HCT116 (cell line): ENCODE results near the gene TGM1.

Experiments used
- CTCF ChIP-seq, 3 experiments: fragments of 200-600 bp in 1 of 3; sonication (generic) in 1 of 3; IDR thresholded peaks in 2 of 3; conservative IDR thresholded peaks in 1 of 3; 2 replicates each; pipeline ENCODE4 v1.5.1; 2012 to 2017; ENCODE audit warnings: low read depth in 2 of 3, low read length in 2 of 3, antibody characterized with exemption in 1 of 3, borderline replicate concordance in 1 of 3, control low read depth in 1 of 3, mild to moderate bottlenecking in 1 of 3, mixed read lengths in 1 of 3, mixed run types in 1 of 3, moderate library complexity in 1 of 3; ENCODE audit not compliant: insufficient read depth in 1 of 3
- EZH2 ChIP-seq: fragments of 200-600 bp; sonication (generic); IDR thresholded peaks from 2 replicates; pipeline ENCODE4 v1.6.1; 2017; ENCODE audit warnings: antibody characterized with exemption, mixed run types
- EZH2phosphoT487 ChIP-seq: fragments of 200-600 bp; IDR thresholded peaks from 2 replicates; pipeline ENCODE4 v1.6.1; 2018; ENCODE audit warnings: antibody characterized with exemption, borderline replicate concordance
- MAX ChIP-seq: IDR thresholded peaks from 2 replicates; pipeline ENCODE4 v1.6.1; 2012
- POLR2A ChIP-seq: IDR thresholded peaks from 2 replicates; pipeline ENCODE4 v1.7.0; 2011; ENCODE audit warnings: borderline replicate concordance; ENCODE audit not compliant: insufficient read depth, insufficient read length; ENCODE audit errors: extremely low read depth
- POLR2AphosphoS5 ChIP-seq: IDR thresholded peaks from 2 replicates; pipeline ENCODE4 v1.6.1; 2011; ENCODE audit warnings: mild to moderate bottlenecking, low read depth, low read length, moderate library complexity
- RAD21 ChIP-seq: IDR thresholded peaks from 2 replicates; pipeline ENCODE4 v1.6.1; 2012; ENCODE audit warnings: low read depth, mild to moderate bottlenecking
- REST ChIP-seq: IDR thresholded peaks from 2 replicates; pipeline ENCODE4 v1.6.1; 2012; ENCODE audit warnings: low read depth
- TCF7L2 ChIP-seq: IDR thresholded peaks from 2 replicates; pipeline ENCODE4 v1.7.0; 2011; ENCODE audit warnings: borderline replicate concordance, inconsistent platforms; ENCODE audit not compliant: insufficient read depth, insufficient read length; ENCODE audit errors: extremely low read depth
- ZBTB33 ChIP-seq: IDR thresholded peaks from 2 replicates; pipeline ENCODE4 v1.6.1; 2011; ENCODE audit warnings: mild to moderate bottlenecking, low read length, moderate library complexity; ENCODE audit not compliant: insufficient replicate concordance; ENCODE audit errors: extremely low read depth
- ZFX ChIP-seq: fragments of 450-650 bp; IDR thresholded peaks from 2 replicates; pipeline ENCODE4 v1.6.1; 2017

- TF ChIP-seq ZFX (no peak), CTCF (IDR thresholded peaks at IDR 0.05 in 2 of 3, conservative IDR thresholded peaks at IDR 0.05 in 1 of 3; ENCODE audit: borderline replicate concordance in 1 of 3, insufficient read depth in 1 of 3, low read depth in 2 of 3, low read length in 2 of 3) (no peak), REST (no peak), EZH2phosphoT487 (no peak), EZH2 (no peak), POLR2AphosphoS5 (no peak), POLR2A (no peak), MAX (no peak), TCF7L2 (no peak), RAD21 (no peak), ZBTB33 (no peak)
Measured at GRCh38 chr14:24207625-24208024, 55.4 kb downstream of the TGM1 start.
